Transverse colon (tissue), 4 donors: ENCODE data around the gene GID8. TPM values are rescaled to one million over a fixed set of nuclear protein-coding genes. Genes with fewer than 3 reads are reported as not detected.

ENCODE experiments used
- DNase-seq: peaks from one replicate; pipeline ENCODE4 v3.0.0-alpha.2; 2019
- H3K27ac ChIP-seq, 4 donors: fragments of 200-600 bp; sonication (generic); 2 replicates each; pipeline ENCODE4 v1.5.1; 2016 to 2018; ENCODE audit warnings: inconsistent platforms in 4 of 4
- H3K27me3 ChIP-seq: fragments of 200-600 bp; sonication (generic); 2 replicates; pipeline ENCODE4 v1.5.1; 2017; ENCODE audit warnings: inconsistent platforms
- H3K36me3 ChIP-seq, 4 donors: fragments of 200-600 bp; sonication (generic); 2 replicates each; pipeline ENCODE4 v1.5.1; 2017 to 2019; ENCODE audit warnings: inconsistent platforms in 4 of 4
- H3K4me1 ChIP-seq, 4 donors: fragments of 200-600 bp; sonication (generic); 2 replicates each; pipeline ENCODE4 v1.5.1; 2017 to 2020; ENCODE audit warnings: inconsistent platforms in 4 of 4
- H3K4me3 ChIP-seq, 4 donors: fragments of 200-600 bp; sonication (generic); 1 replicate in 1 of 4; 2 replicates in 3 of 4; pipeline versions ENCODE4 v1.5.1 to v1.6.1; 2017 to 2019; ENCODE audit warnings: inconsistent platforms in 4 of 4
- H3K9me3 ChIP-seq, 2 donors: fragments of 200-600 bp; sonication (generic); 2 replicates each; pipeline ENCODE4 v1.5.1; 2017 to 2019; ENCODE audit warnings: inconsistent platforms in 2 of 2
- EP300 ChIP-seq: sonication (generic); formaldehyde crosslinking; IDR thresholded peaks from one replicate; pipeline ENCODE4 v1.6.1; 2017; ENCODE audit warnings: antibody characterized with exemption, low read depth
- POLR2A ChIP-seq: fragments of 450-650 bp; IDR thresholded peaks from one replicate; pipeline ENCODE4 v1.6.1; 2016; ENCODE audit warnings: antibody characterized with exemption, mild to moderate bottlenecking, moderate library complexity
- POLR2AphosphoS5 ChIP-seq, 3 donors: sonication (generic); formaldehyde crosslinking; IDR thresholded peaks; one replicate each; pipeline ENCODE4 v1.6.1; 2016; ENCODE audit warnings: antibody characterized with exemption in 3 of 3
- WGBS, 2 donors: methylation state at CpG; one replicate each; pipeline ENCODE4 v1.1.5; 2018; ENCODE audit warnings: low coverage in 1 of 2; 5-methylcytosine and 5-hydroxymethylcytosine counted together
- in situ Hi-C, 4 donors: fragments of 200-750 bp; cut with MboI; loops; one replicate each; pipeline versions ENCODE4 v1.15.0 to v1.15.1; 2017; ENCODE audit warnings: low sequenced_read_pairs in 3 of 4, low pct_ligation_motif_present in 1 of 4, low pct_unique_long_range_greater_than_20kb in 1 of 4
- intact Hi-C: fragments of 100-400 bp; cut with DNase I; formaldehyde crosslinking; loops from one replicate; pipeline ENCODE4 v1.15.1; 2023; ENCODE audit warnings: low total_unique reads
- total RNA-seq, 4 donors: library from RNA; depleted of rRNA; stranded (reverse); fragments of >200 nt; gene quantifications; one replicate each; pipeline ENCODE4 v1.1.0, GENCODE V29; 2016
- TF ChIP-seq, protein P1 (sequence below), 5 experiments: fragments of 200-600 bp in 3 of 5; fragments of 450-650 bp in 2 of 5; sonication (generic) in 3 of 5; IDR thresholded peaks; 1 replicate in 2 of 5; 2 replicates in 3 of 5; pipeline ENCODE4 v1.5.1; 2016 to 2017; ENCODE audit warnings: antibody characterized with exemption in 5 of 5, inconsistent platforms in 3 of 5, mild to moderate bottlenecking in 2 of 5, moderate library complexity in 1 of 5

The GID8 gene
- total RNA-seq: 10 to 100 TPM; 29.5 to 34.1 (median 31.7) TPM

- WGBS, 2 donors: 0% methylated on average over 56 of the region's 79 CpGs; no CpG with 5 or more reads in 1 of the 2 donors
- in situ Hi-C loops: no loop called here
- TF ChIP-seq POLR2AphosphoS5 (IDR thresholded peaks at IDR 0.05) (no peak), POLR2A (no peak), EP300 (no peak)
- TF ChIP-seq, protein P1, sequence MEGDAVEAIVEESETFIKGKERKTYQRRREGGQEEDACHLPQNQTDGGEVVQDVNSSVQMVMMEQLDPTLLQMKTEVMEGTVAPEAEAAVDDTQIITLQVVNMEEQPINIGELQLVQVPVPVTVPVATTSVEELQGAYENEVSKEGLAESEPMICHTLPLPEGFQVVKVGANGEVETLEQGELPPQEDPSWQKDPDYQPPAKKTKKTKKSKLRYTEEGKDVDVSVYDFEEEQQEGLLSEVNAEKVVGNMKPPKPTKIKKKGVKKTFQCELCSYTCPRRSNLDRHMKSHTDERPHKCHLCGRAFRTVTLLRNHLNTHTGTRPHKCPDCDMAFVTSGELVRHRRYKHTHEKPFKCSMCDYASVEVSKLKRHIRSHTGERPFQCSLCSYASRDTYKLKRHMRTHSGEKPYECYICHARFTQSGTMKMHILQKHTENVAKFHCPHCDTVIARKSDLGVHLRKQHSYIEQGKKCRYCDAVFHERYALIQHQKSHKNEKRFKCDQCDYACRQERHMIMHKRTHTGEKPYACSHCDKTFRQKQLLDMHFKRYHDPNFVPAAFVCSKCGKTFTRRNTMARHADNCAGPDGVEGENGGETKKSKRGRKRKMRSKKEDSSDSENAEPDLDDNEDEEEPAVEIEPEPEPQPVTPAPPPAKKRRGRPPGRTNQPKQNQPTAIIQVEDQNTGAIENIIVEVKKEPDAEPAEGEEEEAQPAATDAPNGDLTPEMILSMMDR (IDR thresholded peaks at IDR 0.05): no peak
- intact Hi-C loops: no loop called here
- peaks cover 23 to 48% (median 38%) of the 10 kb centered on the region in 4 donors for H3K4me1 ChIP-seq
- no peaks in the 10 kb centered on the region for H3K9me3 ChIP-seq
- H3K27ac ChIP-seq: peak within 1 kb of the TSS; percentile 92 to 99 (median 96)
- DNase-seq: peak; percentile 64
- no peaks in the 10 kb centered on the region for H3K27me3 ChIP-seq
- H3K36me3 ChIP-seq: peaks cover 0 to 11% (median 3%) of the 10 kb centered on the region in 4 donors
- H3K4me3 ChIP-seq: peak within 1 kb of the TSS; percentile 88 to 99 (median 94)
Observed at GRCh38 chr20:62938105-62938888, at the start of gene GID8. GID8 (plus strand) TSS chr20:62938147; CDS start chr20:62941503, 3,356 bp downstream.

GRCh38 chr20:62888406-62888805 is 49.5 kb upstream of the GID8 start:
- no peak for DNase-seq
- in situ Hi-C loops (loop anchor here in 2 of 4 donors (25.0 kb wide), 1 partner anchor 124 kb away; the partner anchor contains the start of gene BHLHE23 (in 2 of the 2)), intact Hi-C loops (no loop called here)
- peaks cover 0 to 51% (median 26%) of the 10 kb centered on the region in 4 donors for H3K36me3 ChIP-seq
- TF ChIP-seq, protein P1 (IDR thresholded peaks at IDR 0.05): no peak
- TF ChIP-seq EP300 (no peak), POLR2A (no peak), POLR2AphosphoS5 (IDR thresholded peaks at IDR 0.05) (no peak)
- no peaks in the 10 kb centered on the region for H3K9me3 ChIP-seq
- peaks cover 4 to 12% (median 7%) of the 10 kb centered on the region in 4 donors for H3K4me1 ChIP-seq
- H3K27ac ChIP-seq: no peak overlapping the region
- H3K4me3 ChIP-seq: no peak overlapping the region
- 91 to 95% methylated on average over 6 to 16 of the region's 16 CpGs for WGBS, 2 donors
- no peaks in the 10 kb centered on the region for H3K27me3 ChIP-seq

DNA sequence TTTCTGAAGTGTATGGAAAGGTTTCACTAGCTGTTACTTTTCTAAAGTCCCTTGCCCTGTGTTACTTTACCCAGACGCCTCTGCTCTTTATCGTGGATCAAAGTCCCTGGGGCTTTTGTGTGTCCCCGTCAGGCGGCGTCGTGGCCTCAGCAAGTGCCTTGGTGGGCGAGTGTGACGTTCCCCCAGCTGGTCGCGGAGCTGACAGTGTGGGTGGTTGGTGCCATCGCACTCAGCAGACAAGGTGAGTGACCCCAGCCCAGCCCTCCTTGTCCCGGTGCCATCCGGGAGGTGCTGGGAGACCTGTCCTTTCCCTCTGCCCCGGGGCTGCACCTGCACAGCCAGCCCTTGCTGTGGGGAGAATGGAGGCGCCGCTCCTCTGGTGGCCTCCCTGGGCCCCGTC is 49.0 kb upstream of the GID8 start:
- H3K27me3 ChIP-seq: no peaks in the 10 kb centered on the region
- no peak for DNase-seq
- H3K4me1 ChIP-seq: peaks cover 4 to 12% (median 7%) of the 10 kb centered on the region in 4 donors
- H3K4me3 ChIP-seq: no peak overlapping the region
- intact Hi-C loops (no loop called here), in situ Hi-C loops (loop anchor here in 2 of 4 donors (25.0 kb wide), 1 partner anchor 123 kb away; the partner anchor contains the start of gene BHLHE23 (in 2 of the 2))
- H3K9me3 ChIP-seq: no peaks in the 10 kb centered on the region
- H3K27ac ChIP-seq: no peak overlapping the region
- H3K36me3 ChIP-seq: peaks cover 0 to 56% (median 28%) of the 10 kb centered on the region in 4 donors
- no peak for TF ChIP-seq POLR2A
- no peak for TF ChIP-seq POLR2AphosphoS5 (IDR thresholded peaks at IDR 0.05)
- TF ChIP-seq, protein P1 (IDR thresholded peaks at IDR 0.05): no peak
- TF ChIP-seq EP300: no peak
- 93% methylated on average over 17 of the region's 17 CpGs; no CpG with 5 or more reads in 1 of the 2 donors for WGBS, 2 donors

DNA sequence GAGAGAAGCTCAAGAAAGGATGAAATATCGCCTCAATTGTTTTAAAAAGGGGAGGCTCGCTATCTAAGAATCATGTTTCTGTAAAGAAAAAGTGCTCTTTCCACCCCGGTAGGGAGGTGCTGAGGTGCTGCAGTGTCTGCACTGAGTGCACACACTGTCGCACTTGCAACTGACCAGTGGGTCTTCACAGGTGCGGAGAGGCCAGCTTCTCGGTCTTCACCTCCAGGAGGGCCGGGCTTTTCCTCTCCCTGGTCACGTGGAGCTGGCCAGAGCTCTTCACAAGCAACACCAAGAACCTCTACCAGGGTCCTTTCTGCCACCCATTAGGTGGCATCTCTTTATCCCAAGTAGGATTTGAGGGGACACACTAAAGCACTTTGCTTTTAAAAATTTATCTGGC is 48.5 kb upstream of the GID8 start:
- H3K36me3 ChIP-seq: peaks cover 0 to 61% (median 31%) of the 10 kb centered on the region in 4 donors
- H3K4me1 ChIP-seq: peaks cover 4 to 12% (median 7%) of the 10 kb centered on the region in 4 donors
- TF ChIP-seq POLR2A: no peak
- no peak for TF ChIP-seq EP300
- no peak for TF ChIP-seq POLR2AphosphoS5 (IDR thresholded peaks at IDR 0.05)
- TF ChIP-seq, protein P1 (IDR thresholded peaks at IDR 0.05): no peak
- no peak for DNase-seq
- in situ Hi-C loops (loop anchor here in 2 of 4 donors (25.0 kb wide), 1 partner anchor 123 kb away; the partner anchor contains the start of gene BHLHE23 (in 2 of the 2)), intact Hi-C loops (no loop called here)
- no peaks in the 10 kb centered on the region for H3K9me3 ChIP-seq
- H3K27ac ChIP-seq: no peak overlapping the region
- H3K4me3 ChIP-seq: no peak overlapping the region
- WGBS, 2 donors: 88 to 95% methylated on average over 3 to 8 of the region's 8 CpGs
- H3K27me3 ChIP-seq: no peaks in the 10 kb centered on the region
